B cell (primary cell): ENCODE data around the gene TAPBPL. TPM values are rescaled to one million over a fixed set of nuclear protein-coding genes. Genes with fewer than 3 reads are reported as not detected.

Source experiments
- ATAC-seq: fragments of 200-7000 bp; cut with Tn5 transposase; one replicate; pipeline ENCODE4 v1.10.0; 2021; ENCODE audit warnings: low read depth, mild to moderate bottlenecking, moderate number of reproducible peaks, moderate library complexity
- CTCF ChIA-PET: fragments of 350-600 bp; sonication (Branson Sonifier 250); formaldehyde crosslinking; loops from one replicate; lab custom pipeline; 2021; ENCODE audit warnings: antibody characterized with exemption, inconsistent platforms; lab: Charles Lee
- POLR2A ChIA-PET: fragments of 350-600 bp; sonication (Branson Sonifier 250); formaldehyde crosslinking; loops from one replicate; lab custom pipeline; 2021; ENCODE audit warnings: antibody characterized with exemption; lab: Charles Lee
- DNase-seq: peaks from one replicate; pipeline ENCODE4 v3.0.0; 2013
- H2AFZ ChIP-seq: 2 replicates; pipeline ENCODE4 v1.6.1; 2012; ENCODE audit warnings: mild to moderate bottlenecking, low read depth, low read length; ENCODE audit not compliant: insufficient read depth, poor library complexity, severe bottlenecking
- H3K27ac ChIP-seq, 2 donors: 1 replicate in 1 of 2; 2 replicates in 1 of 2; pipeline ENCODE4 v1.5.1; 2012 to 2013; ENCODE audit warnings: low read length in 2 of 2, mild to moderate bottlenecking in 2 of 2, moderate library complexity in 1 of 2
- H3K27me3 ChIP-seq, 4 experiments: fragments of 200-600 bp in 1 of 4; sonication (generic) in 1 of 4; replicated peaks in 1 of 4; 1 replicate in 2 of 4; 2 replicates in 2 of 4; pipeline versions ENCODE4 v1.6.1 to v1.7.0; 2013 to 2016; ENCODE audit warnings: low read length in 3 of 4, mild to moderate bottlenecking in 2 of 4, mixed read lengths in 1 of 4, moderate library complexity in 1 of 4; ENCODE audit not compliant: insufficient read depth in 4 of 4, control insufficient read depth in 3 of 4; ENCODE audit errors: control extremely low read depth in 1 of 4
- H3K36me3 ChIP-seq, 2 experiments: replicated peaks in 1 of 2; 1 replicate in 1 of 2; 2 replicates in 1 of 2; pipeline versions ENCODE4 v1.6.1 to v1.7.1; 2013; ENCODE audit warnings: low read length in 1 of 2; ENCODE audit not compliant: insufficient read depth in 2 of 2, control insufficient read depth in 1 of 2; ENCODE audit errors: control extremely low read depth in 1 of 2, extremely low read depth in 1 of 2
- H3K4me1 ChIP-seq, 2 donors: fragments of 200-600 bp in 1 of 2; sonication (generic) in 1 of 2; 1 replicate in 1 of 2; 2 replicates in 1 of 2; pipeline versions ENCODE4 v1.5.1 to v1.6.1; 2013 to 2017; ENCODE audit warnings: low read length in 2 of 2; ENCODE audit not compliant: control insufficient read depth in 2 of 2, insufficient read depth in 2 of 2
- H3K4me2 ChIP-seq: replicated peaks from 2 replicates; pipeline ENCODE3; 2012; ENCODE audit warnings: mild to moderate bottlenecking, low read depth, low read length; ENCODE audit not compliant: poor library complexity, severe bottlenecking
- H3K4me3 ChIP-seq, 5 experiments: fragments of 200-600 bp in 1 of 5; sonication (generic) in 1 of 5; 1 replicate in 3 of 5; 2 replicates in 2 of 5; pipeline versions ENCODE4 v1.5.1 to v1.7.0; 2011 to 2016; ENCODE audit warnings: low read length in 4 of 5, mild to moderate bottlenecking in 4 of 5, low read depth in 2 of 5, control low read depth in 1 of 5, moderate library complexity in 1 of 5; ENCODE audit not compliant: insufficient read depth in 1 of 5; ENCODE audit errors: control extremely low read depth in 1 of 5, extremely low read depth in 1 of 5
- H3K79me2 ChIP-seq: fragments of 200-600 bp; sonication (generic); one replicate; pipeline ENCODE4 v1.6.0; 2016; ENCODE audit warnings: low read length; ENCODE audit not compliant: control insufficient read depth, insufficient read depth
- H3K9ac ChIP-seq: fragments of 200-600 bp; sonication (generic); 2 replicates; pipeline ENCODE4 v1.6.1; 2017; ENCODE audit warnings: mild to moderate bottlenecking, low read length, moderate library complexity
- H3K9me3 ChIP-seq, 3 donors: one replicate each; pipeline versions ENCODE4 v1.6.1 to v1.7.1; 2013; ENCODE audit warnings: low read length in 2 of 3; ENCODE audit not compliant: control insufficient read depth in 2 of 3, insufficient read depth in 1 of 3; ENCODE audit errors: control extremely low read depth in 1 of 3
- H4K20me1 ChIP-seq: 2 replicates; pipeline ENCODE4 v1.6.0; 2012; ENCODE audit warnings: mild to moderate bottlenecking, low read length; ENCODE audit not compliant: insufficient read depth, control insufficient read depth, poor library complexity, severe bottlenecking
- H3K27ac Mint-ChIP-seq: one replicate; pipeline ENCODE4 v1.8.0; 2021; ENCODE audit warnings: mixed read lengths
- H3K27me3 Mint-ChIP-seq: one replicate; pipeline ENCODE4 v1.8.0; 2021; ENCODE audit warnings: mixed read lengths
- H3K4me1 Mint-ChIP-seq: one replicate; pipeline ENCODE4 v1.8.0; 2021; ENCODE audit warnings: mixed read lengths
- H3K4me3 Mint-ChIP-seq: one replicate; pipeline ENCODE4 v1.8.0; 2021; ENCODE audit warnings: mixed read lengths
- H3K9me3 Mint-ChIP-seq: one replicate; pipeline ENCODE4 v1.8.0; 2022; ENCODE audit warnings: mixed read lengths; ENCODE audit not compliant: insufficient read depth
- EZH2 ChIP-seq: IDR thresholded peaks from 2 replicates; pipeline ENCODE4 v1.6.1; 2012; ENCODE audit warnings: borderline replicate concordance, low read depth, mild to moderate bottlenecking, moderate library complexity, low read length; ENCODE audit not compliant: insufficient read depth, poor library complexity, severe bottlenecking
- WGBS: methylation state at CpG from one replicate; pipeline ENCODE4 v1.1.5; 2013; ENCODE audit warnings: missing lambda C conversion rate; ENCODE audit not compliant: insufficient coverage; 5-methylcytosine and 5-hydroxymethylcytosine counted together
- intact Hi-C: fragments of 100-400 bp; cut with micrococcal nuclease; formaldehyde crosslinking; loops from one replicate; pipeline ENCODE4 v1.10.0; 2022
- polyA plus RNA-seq: library from polyadenylated mRNA; depleted of rRNA; stranded (reverse); fragments of >200 nt; gene quantifications from 2 replicates; pipeline ENCODE4 v1.2.3, GENCODE V29; 2012
- total RNA-seq, 2 donors: library from RNA; stranded (reverse); fragments of 120-200 nt in 1 of 2; gene quantifications; 1 replicate in 1 of 2; 2 replicates in 1 of 2; pipeline versions ENCODE4 v1.2.3 to v1.2.4, GENCODE V29; 2013 to 2022
- TF ChIP-seq, protein P1 (sequence below): fragments of 200-600 bp; IDR thresholded peaks from one replicate; pipeline ENCODE4 v1.8.0; 2022; ENCODE audit warnings: antibody characterized with exemption, mild to moderate bottlenecking

TAPBPL gene
- total and polyA plus RNA-seq, 2 donors (not counting 1 experiment from before 2014, with no cell fraction given), result 80.5 to 103 TPM

DNA sequence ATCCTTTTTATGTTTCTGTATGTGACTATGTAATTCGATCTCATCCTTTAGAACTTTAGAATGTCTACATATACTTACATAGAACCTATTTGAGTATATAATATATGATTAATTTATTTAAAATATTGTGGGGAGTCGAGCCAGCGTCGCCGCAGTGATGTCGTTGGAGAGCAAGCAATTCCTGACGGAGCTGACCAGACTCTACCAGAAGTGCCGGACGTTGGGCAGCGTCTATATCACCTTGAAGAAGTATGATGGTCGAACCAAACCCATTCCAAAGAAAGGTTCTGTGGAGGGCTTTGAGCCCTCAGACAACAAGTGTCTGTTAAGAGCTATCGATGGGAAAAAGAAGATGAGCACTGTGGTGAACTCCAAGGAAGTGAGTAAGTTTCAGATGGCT lies 13.5 kb upstream of the TAPBPL start:
- no peaks in the 10 kb centered on the region for H3K9me3 Mint-ChIP-seq
- no peak overlapping the region for H3K4me3 Mint-ChIP-seq
- no peak overlapping the region for H3K27ac ChIP-seq
- H3K27me3 ChIP-seq, result no peaks in the 10 kb centered on the region
- H3K9ac ChIP-seq, result no peak overlapping the region
- H3K4me3 ChIP-seq, result no peak overlapping the region
- H3K4me1 ChIP-seq, result peaks cover 12 to 22% of the 10 kb centered on the region in 2 donors
- ATAC-seq (no peak), DNase-seq (no peak)
- H3K4me2 ChIP-seq, result no peak overlapping the region
- no peak overlapping the region for H3K27ac Mint-ChIP-seq
- CTCF ChIA-PET, result interaction anchor here (1.0 to 3.3 kb wide), 4 partner anchors 13 to 27 kb away, joined by 3 to 14 read pairs (median 8); no protein-coding TSS in a partner anchor
- H3K4me1 Mint-ChIP-seq, result peaks cover 23% of the 10 kb centered on the region
- no peaks in the 10 kb centered on the region for H3K9me3 ChIP-seq
- no peaks in the 10 kb centered on the region for H3K27me3 Mint-ChIP-seq
- H3K36me3 ChIP-seq, result no peaks in the 10 kb centered on the region
- POLR2A ChIA-PET, result interaction anchor here (0.6 to 0.8 kb wide), 2 partner anchors 17 to 18 kb away, joined by 3 to 5 read pairs; no protein-coding TSS in a partner anchor
- TF ChIP-seq, protein P1, sequence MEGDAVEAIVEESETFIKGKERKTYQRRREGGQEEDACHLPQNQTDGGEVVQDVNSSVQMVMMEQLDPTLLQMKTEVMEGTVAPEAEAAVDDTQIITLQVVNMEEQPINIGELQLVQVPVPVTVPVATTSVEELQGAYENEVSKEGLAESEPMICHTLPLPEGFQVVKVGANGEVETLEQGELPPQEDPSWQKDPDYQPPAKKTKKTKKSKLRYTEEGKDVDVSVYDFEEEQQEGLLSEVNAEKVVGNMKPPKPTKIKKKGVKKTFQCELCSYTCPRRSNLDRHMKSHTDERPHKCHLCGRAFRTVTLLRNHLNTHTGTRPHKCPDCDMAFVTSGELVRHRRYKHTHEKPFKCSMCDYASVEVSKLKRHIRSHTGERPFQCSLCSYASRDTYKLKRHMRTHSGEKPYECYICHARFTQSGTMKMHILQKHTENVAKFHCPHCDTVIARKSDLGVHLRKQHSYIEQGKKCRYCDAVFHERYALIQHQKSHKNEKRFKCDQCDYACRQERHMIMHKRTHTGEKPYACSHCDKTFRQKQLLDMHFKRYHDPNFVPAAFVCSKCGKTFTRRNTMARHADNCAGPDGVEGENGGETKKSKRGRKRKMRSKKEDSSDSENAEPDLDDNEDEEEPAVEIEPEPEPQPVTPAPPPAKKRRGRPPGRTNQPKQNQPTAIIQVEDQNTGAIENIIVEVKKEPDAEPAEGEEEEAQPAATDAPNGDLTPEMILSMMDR, result no peak
- no peak for TF ChIP-seq EZH2
- 96% methylated on average over 9 of the region's 12 CpGs for WGBS
- intact Hi-C loops, result no loop called here
- H4K20me1 ChIP-seq, result no peaks in the 10 kb centered on the region
- no peak overlapping the region for H2AFZ ChIP-seq
- no peaks in the 10 kb centered on the region for H3K79me2 ChIP-seq

- Histone ChIP-seq H3K27ac (no peak overlapping the region), H3K27me3 (no peaks in the 10 kb centered on the region), H3K4me1 (peaks cover 24 to 31% of the 10 kb centered on the region in 2 donors), H3K9me3 (no peaks in the 10 kb centered on the region), H4K20me1 (no peaks in the 10 kb centered on the region), H2AFZ (no peak overlapping the region), H3K79me2 (peaks cover 7% of the 10 kb centered on the region), H3K4me3 (no peak overlapping the region), H3K9ac (no peak overlapping the region), H3K4me2 (no peak overlapping the region), H3K36me3 (no peaks in the 10 kb centered on the region)
- TF ChIP-seq, protein P1, result no peak
- no peak for TF ChIP-seq EZH2
- POLR2A ChIA-PET, result interaction anchor here (1.1 kb wide), 1 partner anchor 9 kb away, joined by 5 read pairs; no protein-coding TSS in a partner anchor
- no CpG with 5 or more reads among the region's 1 CpG for WGBS
- intact Hi-C loops, result no loop called here
- ATAC-seq (no peak), DNase-seq (no peak)
- no peaks in the 10 kb centered on the region for H3K9me3 Mint-ChIP-seq
- CTCF ChIA-PET, result interaction anchor here (0.7 to 2.9 kb wide), 3 partner anchors 11 to 97 kb away, joined by 3 to 14 read pairs (median 5); partner anchors contain the start of gene TAPBPL
- peaks cover 34% of the 10 kb centered on the region for H3K4me1 Mint-ChIP-seq
- H3K4me3 Mint-ChIP-seq, result no peak overlapping the region
- no peak overlapping the region for H3K27ac Mint-ChIP-seq
- no peaks in the 10 kb centered on the region for H3K27me3 Mint-ChIP-seq
These were observed 11.5 kb upstream of the TAPBPL start for GRCh38 chr12:6440391-6440790.
